NB4 (cell line): ENCODE results near the gene IKZF3.

Experiments
- DNase-seq: peaks from one replicate; pipeline ENCODE4 v3.0.0; 2010; ENCODE audit warnings: low read depth
- H3K4me3 ChIP-seq: one replicate; pipeline ENCODE4 v1.5.1; 2011; ENCODE audit warnings: mild to moderate bottlenecking, low read depth, low read length, moderate library complexity
- MYC ChIP-seq: IDR thresholded peaks from 2 replicates; pipeline ENCODE4 v1.6.1; 2011; ENCODE audit warnings: low read depth, low read length
- POLR2A ChIP-seq: IDR thresholded peaks from 2 replicates; pipeline ENCODE4 v1.6.1; 2011; ENCODE audit warnings: mild to moderate bottlenecking; ENCODE audit not compliant: insufficient read length; ENCODE audit errors: extremely low read depth
- TF ChIP-seq, protein P1 (sequence below): IDR thresholded peaks from one replicate; pipeline ENCODE4 v1.5.1; 2012; ENCODE audit warnings: low read depth, low read length
- TF ChIP-seq, protein P2 (sequence below): IDR thresholded peaks from 2 replicates; pipeline ENCODE4 v1.6.1; 2011; ENCODE audit warnings: low read depth, low read length

IKZF3 gene

DNA sequence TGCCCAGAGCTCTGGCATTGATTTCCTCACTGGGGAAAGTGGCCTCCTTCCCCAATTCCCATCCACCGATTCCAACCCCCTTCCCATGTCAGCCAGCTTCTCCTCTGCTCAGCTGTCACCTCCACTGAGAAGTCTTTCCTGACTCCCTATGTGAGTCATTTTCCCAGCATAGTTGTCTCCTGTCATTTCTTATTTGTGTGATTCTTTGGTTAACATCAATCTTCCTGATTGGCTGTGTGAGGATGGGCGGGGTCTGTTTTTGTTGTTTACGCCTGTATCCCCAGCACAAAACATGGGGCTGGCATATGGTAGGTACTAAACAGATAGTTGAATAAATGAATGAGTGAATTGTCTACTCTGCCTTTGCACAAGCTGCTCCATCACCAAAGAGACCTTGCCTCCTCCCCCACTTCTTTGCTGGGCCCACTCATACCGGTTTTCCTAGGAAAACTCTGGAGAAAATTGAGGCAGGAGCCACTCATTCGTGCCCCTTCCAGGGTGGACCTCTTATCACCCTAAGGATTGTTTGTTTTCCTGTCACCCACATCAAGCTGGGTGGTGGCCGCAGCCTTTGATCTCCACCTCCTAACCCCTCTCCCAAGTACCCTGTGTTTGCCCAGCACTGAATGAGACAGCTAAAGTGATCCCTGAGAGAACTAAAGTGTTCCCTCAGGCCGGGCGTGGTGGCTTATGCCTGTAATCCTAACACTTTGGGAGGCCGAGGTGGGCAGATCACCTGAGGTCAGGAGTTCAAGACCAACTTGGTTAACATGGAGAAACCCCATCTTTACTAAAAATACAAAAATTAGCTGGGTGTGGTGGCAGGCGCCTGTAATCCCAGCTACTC, 127.6 kb downstream of the IKZF3 start:
- no peak overlapping the region for H3K4me3 ChIP-seq
- no peak for DNase-seq
- TF ChIP-seq POLR2A (no peak), MYC (no peak)
- TF ChIP-seq, protein P1, sequence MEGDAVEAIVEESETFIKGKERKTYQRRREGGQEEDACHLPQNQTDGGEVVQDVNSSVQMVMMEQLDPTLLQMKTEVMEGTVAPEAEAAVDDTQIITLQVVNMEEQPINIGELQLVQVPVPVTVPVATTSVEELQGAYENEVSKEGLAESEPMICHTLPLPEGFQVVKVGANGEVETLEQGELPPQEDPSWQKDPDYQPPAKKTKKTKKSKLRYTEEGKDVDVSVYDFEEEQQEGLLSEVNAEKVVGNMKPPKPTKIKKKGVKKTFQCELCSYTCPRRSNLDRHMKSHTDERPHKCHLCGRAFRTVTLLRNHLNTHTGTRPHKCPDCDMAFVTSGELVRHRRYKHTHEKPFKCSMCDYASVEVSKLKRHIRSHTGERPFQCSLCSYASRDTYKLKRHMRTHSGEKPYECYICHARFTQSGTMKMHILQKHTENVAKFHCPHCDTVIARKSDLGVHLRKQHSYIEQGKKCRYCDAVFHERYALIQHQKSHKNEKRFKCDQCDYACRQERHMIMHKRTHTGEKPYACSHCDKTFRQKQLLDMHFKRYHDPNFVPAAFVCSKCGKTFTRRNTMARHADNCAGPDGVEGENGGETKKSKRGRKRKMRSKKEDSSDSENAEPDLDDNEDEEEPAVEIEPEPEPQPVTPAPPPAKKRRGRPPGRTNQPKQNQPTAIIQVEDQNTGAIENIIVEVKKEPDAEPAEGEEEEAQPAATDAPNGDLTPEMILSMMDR: no peak
- TF ChIP-seq, protein P2, sequence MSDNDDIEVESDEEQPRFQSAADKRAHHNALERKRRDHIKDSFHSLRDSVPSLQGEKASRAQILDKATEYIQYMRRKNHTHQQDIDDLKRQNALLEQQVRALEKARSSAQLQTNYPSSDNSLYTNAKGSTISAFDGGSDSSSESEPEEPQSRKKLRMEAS: no peak

DNA sequence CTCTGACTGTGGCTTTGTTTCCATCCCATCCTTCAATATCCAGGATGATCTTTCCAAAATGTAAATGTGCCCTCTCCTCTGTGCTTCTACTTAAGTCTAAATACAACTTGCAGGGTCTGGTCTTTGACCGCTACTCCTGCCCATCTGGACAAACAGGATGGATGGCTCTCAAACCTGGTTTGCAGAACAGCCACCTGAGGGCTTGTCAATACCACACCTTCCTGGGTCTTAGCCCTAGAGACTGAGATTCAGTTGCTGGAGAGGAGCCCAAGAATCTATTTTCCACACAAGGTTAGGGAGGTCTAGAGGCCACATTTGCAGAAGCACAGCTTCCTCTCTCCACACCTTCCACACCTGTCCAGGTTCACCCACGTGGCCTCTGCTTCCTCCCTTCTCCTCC, 128.2 kb downstream of the IKZF3 start:
- TF ChIP-seq, protein P2: no peak
- TF ChIP-seq MYC (no peak), POLR2A (no peak)
- TF ChIP-seq, protein P1: no peak
- no peak overlapping the region for H3K4me3 ChIP-seq
- DNase-seq: no peak

DNA sequence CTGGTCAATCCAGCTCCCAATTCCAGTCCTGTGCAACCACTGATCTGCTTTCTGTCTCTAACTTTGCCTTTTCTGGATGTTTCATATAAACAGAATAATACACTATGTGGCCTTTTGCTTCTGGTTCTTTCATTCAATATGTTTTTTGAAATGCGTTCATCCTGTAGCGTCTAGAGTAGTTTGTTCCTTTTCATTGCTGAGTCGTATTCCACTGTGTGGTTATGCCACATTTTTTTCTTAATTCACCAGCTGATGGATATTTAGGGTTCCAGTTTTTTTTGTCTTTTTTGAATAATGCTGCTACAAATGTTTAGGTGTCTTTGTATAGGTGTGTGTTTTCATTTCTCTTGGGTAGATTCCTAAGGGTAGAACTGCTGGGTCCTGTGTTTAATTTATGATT, 131.5 kb downstream of the IKZF3 start:
- TF ChIP-seq, protein P1: no peak
- TF ChIP-seq POLR2A: no peak
- TF ChIP-seq, protein P2: no peak
- no peak for TF ChIP-seq MYC
- no peak for DNase-seq
- H3K4me3 ChIP-seq: no peak overlapping the region

DNA sequence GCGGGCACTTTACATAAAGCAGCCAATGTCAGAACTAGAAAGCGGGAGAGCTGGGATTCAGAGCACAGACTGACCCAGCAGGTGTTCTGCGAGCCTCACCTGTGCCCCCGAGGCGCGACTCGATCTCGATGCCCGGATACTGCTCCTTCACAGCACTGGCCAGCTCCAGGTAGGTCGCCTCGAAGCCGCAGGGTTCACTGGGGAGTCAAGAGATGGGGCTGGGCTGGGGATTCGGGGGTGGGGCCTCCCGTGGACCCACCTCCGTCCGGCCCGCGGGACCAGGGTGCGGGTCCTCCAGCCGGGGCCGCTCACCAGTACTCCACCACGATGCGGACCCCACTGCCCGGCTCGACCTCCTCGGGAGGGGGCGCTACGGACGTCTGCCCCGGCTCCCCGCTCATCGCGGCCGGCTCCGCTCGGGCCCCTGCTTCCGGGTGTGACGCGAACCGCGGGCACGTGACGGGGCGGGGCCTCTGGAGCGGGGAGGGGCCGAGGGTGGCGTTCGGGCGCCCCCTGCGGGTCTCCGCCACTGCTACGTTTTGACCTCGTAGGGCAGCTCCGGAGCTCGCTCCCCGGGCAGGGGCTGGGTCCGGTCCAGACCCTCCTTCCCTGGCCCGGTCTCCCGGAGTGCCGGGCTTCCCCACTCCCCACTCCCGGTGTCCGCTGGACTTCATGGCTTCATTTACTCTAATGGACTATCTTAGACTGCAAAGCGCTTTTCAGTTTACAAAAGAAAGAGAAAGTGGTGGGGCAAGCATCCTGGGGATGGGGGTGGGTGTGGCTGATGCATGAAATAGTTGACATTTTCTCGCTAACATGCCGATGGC, 133.8 kb downstream of the IKZF3 start, which contains the start of gene MIEN1:
TSS of gene MIEN1 (minus strand) at position 438 of the 827 bp plus-strand sequence. CDS start at position 401, 37 bp downstream.
- peak; percentile 87 for DNase-seq
- H3K4me3 ChIP-seq: peak within 1 kb of the TSS; percentile 87
- TF ChIP-seq MYC (peak; percentile 35), POLR2A (peak; percentile 85)
- TF ChIP-seq, protein P1: peak; percentile 71
- TF ChIP-seq, protein P2: peak; percentile 88

DNA sequence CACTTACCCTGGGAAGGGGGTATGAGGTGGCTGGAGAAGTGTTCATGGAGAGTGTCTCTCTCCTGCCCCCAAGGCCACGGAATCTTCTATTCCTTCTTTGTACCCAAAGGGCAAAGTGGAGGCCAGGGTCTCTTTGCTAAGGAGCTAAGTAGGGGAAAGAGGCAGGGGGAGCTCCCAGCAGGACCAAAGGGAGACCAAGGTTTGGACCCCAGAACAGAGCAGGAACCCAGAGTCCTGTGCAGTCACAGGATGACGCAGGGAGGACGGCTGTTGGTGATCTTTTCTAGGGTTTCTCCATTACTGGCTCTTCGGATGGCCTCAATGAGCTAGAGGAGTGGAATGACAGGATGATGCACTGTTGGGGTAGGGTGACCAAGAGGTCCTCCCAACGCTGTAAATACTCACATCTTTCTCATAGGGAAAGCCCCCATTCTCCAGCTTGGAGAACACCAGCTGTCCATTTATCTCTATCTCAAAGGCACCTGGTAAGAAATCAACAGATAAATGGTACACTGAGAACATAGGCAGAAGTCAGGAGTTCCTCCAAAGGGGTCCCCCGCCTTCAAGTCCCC, 134.7 kb downstream of the IKZF3 start:
- peak overlapping the region; percentile 87 for H3K4me3 ChIP-seq
- no peak for DNase-seq
- TF ChIP-seq, protein P1: no peak
- TF ChIP-seq, protein P2: no peak
